ENCODE results near the gene DIO3. TPM values are rescaled to one million over a fixed set of nuclear protein-coding genes. Genes with fewer than 3 reads are reported as not detected.

The DIO3 gene
- total RNA-seq, 2 donors from 2014 or later, result 0.82 to 6.9 TPM

DNA sequence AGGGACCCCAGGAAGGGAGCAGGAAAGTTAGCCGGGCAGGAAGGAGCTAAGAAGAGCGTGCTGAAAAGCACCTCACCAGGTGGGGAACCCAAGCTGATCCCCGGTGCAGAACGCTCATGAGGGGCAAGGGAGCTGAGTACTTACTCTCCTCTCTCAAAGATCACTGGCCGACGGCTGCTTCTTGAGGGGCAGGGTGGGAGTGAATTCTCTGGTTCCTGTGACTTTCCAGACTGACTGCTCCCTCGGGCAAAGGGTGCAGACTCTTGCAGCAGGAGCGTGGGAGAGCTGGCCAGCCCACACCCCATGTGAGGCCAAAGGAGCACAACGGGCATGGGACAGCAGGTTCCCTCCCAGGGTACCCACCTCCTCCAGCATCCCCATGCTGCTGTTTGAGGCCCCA is 44.9 kb upstream of the DIO3 start:
- no peaks in the 10 kb centered on the region for H3K36me3 ChIP-seq
- no peaks in the 10 kb centered on the region for H3K27me3 ChIP-seq (replicated peaks; ENCODE audit: insufficient read depth)
- H3K9me3 ChIP-seq, result no peaks in the 10 kb centered on the region
- no peak for DNase-seq (ENCODE audit: low spot score)
- TF ChIP-seq, protein P1, sequence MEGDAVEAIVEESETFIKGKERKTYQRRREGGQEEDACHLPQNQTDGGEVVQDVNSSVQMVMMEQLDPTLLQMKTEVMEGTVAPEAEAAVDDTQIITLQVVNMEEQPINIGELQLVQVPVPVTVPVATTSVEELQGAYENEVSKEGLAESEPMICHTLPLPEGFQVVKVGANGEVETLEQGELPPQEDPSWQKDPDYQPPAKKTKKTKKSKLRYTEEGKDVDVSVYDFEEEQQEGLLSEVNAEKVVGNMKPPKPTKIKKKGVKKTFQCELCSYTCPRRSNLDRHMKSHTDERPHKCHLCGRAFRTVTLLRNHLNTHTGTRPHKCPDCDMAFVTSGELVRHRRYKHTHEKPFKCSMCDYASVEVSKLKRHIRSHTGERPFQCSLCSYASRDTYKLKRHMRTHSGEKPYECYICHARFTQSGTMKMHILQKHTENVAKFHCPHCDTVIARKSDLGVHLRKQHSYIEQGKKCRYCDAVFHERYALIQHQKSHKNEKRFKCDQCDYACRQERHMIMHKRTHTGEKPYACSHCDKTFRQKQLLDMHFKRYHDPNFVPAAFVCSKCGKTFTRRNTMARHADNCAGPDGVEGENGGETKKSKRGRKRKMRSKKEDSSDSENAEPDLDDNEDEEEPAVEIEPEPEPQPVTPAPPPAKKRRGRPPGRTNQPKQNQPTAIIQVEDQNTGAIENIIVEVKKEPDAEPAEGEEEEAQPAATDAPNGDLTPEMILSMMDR (IDR thresholded peaks at IDR 0.05), result no peak
- H3K4me1 ChIP-seq (replicated peaks), result no peaks in the 10 kb centered on the region
- H3K27ac ChIP-seq, result no peak overlapping the region
- WGBS, result 93% methylated on average over 9 of the region's 9 CpGs
- no peak overlapping the region for H3K4me3 ChIP-seq
- intact Hi-C loops (cut with DNase I), result no loop called here

DNA sequence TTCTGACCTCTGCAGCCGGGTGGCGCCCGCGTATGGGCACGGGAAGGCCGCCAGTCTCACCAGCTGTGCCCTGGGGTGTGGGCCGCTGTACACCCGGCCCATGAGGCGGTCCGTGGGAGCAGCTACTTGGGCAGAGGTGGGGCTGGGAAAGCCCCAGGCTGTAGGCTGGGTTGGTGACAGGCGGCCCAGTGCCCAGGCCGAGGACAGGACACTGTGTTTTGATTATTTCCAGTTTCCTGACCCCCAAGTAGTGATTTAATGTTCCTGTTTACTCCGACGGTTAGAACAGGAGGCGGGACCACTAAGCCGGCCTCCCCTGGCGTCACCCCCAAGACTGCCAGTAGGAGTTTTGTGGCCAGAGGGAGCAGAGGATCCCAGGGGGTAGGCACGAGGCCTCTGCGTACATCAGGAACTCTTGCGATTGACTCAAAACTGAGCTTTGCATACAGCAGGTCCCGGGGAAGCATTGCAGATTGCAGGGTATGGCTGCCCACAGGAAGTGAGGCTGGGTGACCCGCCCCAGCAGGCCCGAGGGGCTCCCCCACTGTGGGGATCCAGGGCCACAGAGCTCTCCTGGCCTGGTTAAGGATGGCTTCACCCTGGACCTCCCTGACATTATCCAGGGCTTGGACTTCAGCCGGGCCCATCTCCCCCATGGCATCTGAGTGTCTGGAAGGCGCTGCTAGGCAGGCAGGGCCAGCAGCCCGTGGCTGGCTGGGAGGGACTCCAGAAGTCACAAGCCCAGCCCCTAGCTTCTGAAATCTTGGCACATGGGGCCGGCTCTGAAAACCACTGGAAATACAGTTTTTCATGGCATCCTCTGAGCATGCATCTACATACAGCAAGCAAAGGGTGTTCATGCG is 42.5 kb upstream of the DIO3 start:
- 83% methylated on average over 28 of the region's 28 CpGs for WGBS
- Histone ChIP-seq H3K27me3 (replicated peaks; ENCODE audit: insufficient read depth) (no peaks in the 10 kb centered on the region), H3K4me1 (replicated peaks) (no peaks in the 10 kb centered on the region), H3K36me3 (no peaks in the 10 kb centered on the region), H3K9me3 (no peaks in the 10 kb centered on the region), H3K4me3 (no peak overlapping the region), H3K27ac (peak overlapping the region in 1 of 2 donors; percentile 26)
- intact Hi-C loops (cut with DNase I), result no loop called here
- peak; percentile 44 for TF ChIP-seq POLR2AphosphoS5 (IDR thresholded peaks at IDR 0.05)
- TF ChIP-seq, protein P1 (IDR thresholded peaks at IDR 0.05), result no peak
- DNase-seq (ENCODE audit: low spot score), result peak; percentile 11

DNA sequence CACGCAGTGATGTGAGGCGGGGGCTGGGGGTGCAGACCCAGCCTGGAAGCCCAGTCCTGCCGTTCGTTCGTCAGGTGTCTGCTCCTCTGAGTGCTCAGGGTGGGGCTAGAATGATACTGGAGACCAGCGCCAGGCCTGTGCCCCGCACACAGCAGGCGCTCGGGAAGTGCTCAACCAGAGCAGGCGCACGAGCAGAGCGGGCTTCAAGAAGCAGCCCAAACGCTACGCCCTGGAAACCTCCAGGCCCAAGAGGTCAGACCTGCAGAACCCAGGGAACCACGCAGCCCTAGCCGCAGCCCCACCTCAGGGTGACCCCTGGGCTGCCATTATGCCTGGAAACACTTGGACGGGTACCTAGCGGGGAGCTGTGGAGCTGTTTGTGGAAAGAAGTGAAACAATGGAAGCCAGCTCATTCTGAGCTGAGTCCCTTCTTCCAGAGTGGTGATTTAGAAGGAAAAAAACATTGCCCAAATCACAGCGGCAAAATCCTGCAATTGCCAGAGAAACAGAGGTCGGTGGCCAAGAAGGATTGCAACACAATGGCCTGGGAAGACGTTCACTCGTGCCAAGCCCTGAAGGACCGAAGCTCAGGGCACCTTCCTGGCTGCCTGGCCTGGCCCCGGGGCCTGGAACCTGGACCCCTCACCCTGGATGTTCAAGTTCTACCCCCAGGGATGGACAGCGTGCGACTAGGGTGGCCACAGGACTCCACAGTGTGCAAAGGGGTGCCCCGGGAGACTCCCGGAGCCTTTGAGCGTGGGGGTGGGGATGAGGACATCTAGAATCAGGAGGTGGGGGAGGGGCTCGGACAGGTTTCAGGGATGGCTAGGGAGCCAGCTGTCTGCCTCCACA is 40.4 kb upstream of the DIO3 start:
- TF ChIP-seq POLR2A (IDR thresholded peaks at IDR 0.05), result no peak
- TF ChIP-seq, protein P1 (IDR thresholded peaks at IDR 0.05), result no peak
- TF ChIP-seq POLR2AphosphoS5 (IDR thresholded peaks at IDR 0.05), result no peak
- no peak overlapping the region for H3K4me3 ChIP-seq
- H3K27me3 ChIP-seq (replicated peaks; ENCODE audit: insufficient read depth), result no peaks in the 10 kb centered on the region
- intact Hi-C loops (cut with DNase I), result no loop called here
- H3K36me3 ChIP-seq, result no peaks in the 10 kb centered on the region
- DNase-seq (ENCODE audit: low spot score), result no peak
- H3K4me1 ChIP-seq (replicated peaks), result no peaks in the 10 kb centered on the region
- H3K9me3 ChIP-seq, result no peaks in the 10 kb centered on the region
- no peak overlapping the region for H3K27ac ChIP-seq
- WGBS, result 79% methylated on average over 30 of the region's 30 CpGs

- intact Hi-C loops (cut with DNase I), result no loop called here
- TF ChIP-seq, protein P1 (IDR thresholded peaks at IDR 0.05), result no peak
- TF ChIP-seq POLR2A (IDR thresholded peaks at IDR 0.05) (no peak), POLR2AphosphoS5 (IDR thresholded peaks at IDR 0.05) (no peak)
- Histone ChIP-seq H3K4me1 (replicated peaks) (no peaks in the 10 kb centered on the region), H3K27ac (no peak overlapping the region), H3K27me3 (replicated peaks; ENCODE audit: insufficient read depth) (no peaks in the 10 kb centered on the region), H3K9me3 (no peaks in the 10 kb centered on the region), H3K36me3 (no peaks in the 10 kb centered on the region), H3K4me3 (no peak overlapping the region)
- 81% methylated on average over 17 of the region's 17 CpGs for WGBS
- no peak for DNase-seq (ENCODE audit: low spot score)
Observed at GRCh38 chr14:101521473-101521915, 39.8 kb upstream of the DIO3 start.
